Measurements from ENCODE around the gene JMJD8. TPM values are rescaled to one million over a fixed set of nuclear protein-coding genes. Genes with fewer than 3 reads are reported as not detected.

Gene JMJD8
- total RNA-seq, 4 donors from 2014 or later: 22.8 to 81.8 (median 41.0) TPM

DNA sequence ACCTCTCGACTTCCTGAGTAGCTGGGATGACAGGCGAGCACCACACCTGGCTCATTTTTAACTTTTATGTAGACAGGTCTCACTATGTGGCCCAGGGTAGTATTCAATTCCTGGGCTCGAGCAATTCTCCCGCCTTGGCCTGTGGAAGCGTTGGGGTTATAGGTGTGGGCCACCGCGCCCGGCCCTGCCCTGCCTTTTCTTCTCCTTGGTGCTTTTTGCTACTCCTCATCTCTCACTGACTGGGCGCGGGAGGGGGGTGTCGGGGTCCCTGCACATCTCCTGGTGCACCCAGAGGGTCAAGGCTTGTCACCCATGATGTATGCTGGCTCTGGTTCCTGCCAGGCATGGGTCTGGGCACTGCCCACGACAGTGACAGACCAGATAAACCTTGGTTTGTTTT is 39.6 kb downstream of the JMJD8 start:
- Histone ChIP-seq H3K27me3 (no peaks in the 10 kb centered on the region), H3K4me1 (peaks cover 40 to 61% of the 10 kb centered on the region in 2 donors), H3K27ac (peak overlapping the region; percentile 87 to 97 (median 96)), H3K4me3 (no peak overlapping the region), H3K9me3 (no peaks in the 10 kb centered on the region), H3K36me3 (no peaks in the 10 kb centered on the region)
- no peak for DNase-seq
- no peak for TF ChIP-seq POLR2A (IDR thresholded peaks at IDR 0.05)
- no peak for TF ChIP-seq CTCF (IDR thresholded peaks at IDR 0.05 in 4 of 5, conservative IDR thresholded peaks at IDR 0.05 in 1 of 5)
- no peak for ATAC-seq
- in situ Hi-C loops (cut with MboI; ENCODE audit: low sequenced_read_pairs in 4 of 4): no loop called here
- intact Hi-C loops (cut with DNase I; ENCODE audit: low total_unique reads): loop anchor here (10.0 kb wide), 1 partner anchor 410 kb away; the partner anchor contains the start of gene FAM234A

DNA sequence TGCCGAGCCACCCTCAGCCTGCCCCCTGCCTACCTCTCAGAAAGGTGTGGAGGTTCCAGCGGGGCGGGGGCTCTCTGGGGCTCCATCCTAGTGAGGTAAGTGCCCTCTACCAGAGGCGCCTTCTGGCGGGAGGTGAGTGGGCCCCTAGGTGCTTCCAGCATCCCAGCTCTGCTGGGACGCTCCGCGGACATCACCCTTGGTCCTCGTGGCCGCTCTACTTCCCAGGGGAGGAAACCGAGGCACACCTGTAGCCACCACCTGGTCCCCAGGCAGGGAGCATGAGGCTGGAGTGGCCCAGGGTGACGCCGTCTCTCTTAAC is 41.1 kb downstream of the JMJD8 start:
- TF ChIP-seq POLR2A (IDR thresholded peaks at IDR 0.05) (no peak), CTCF (IDR thresholded peaks at IDR 0.05 in 4 of 5, conservative IDR thresholded peaks at IDR 0.05 in 1 of 5) (no peak)
- in situ Hi-C loops (cut with MboI; ENCODE audit: low sequenced_read_pairs in 4 of 4) (no loop called here), intact Hi-C loops (cut with DNase I; ENCODE audit: low total_unique reads) (loop anchor here (10.0 kb wide), 1 partner anchor 408 kb away; the partner anchor contains the start of gene FAM234A)
- H3K4me3 ChIP-seq: peak overlapping the region; percentile 55 to 81 (median 62)
- peaks cover 35 to 57% of the 10 kb centered on the region in 2 donors for H3K4me1 ChIP-seq
- peak overlapping the region; percentile 82 to 97 (median 92) for H3K27ac ChIP-seq
- no peaks in the 10 kb centered on the region for H3K27me3 ChIP-seq
- ATAC-seq (no peak), DNase-seq (no peak)
- H3K36me3 ChIP-seq: no peaks in the 10 kb centered on the region
- H3K9me3 ChIP-seq: no peaks in the 10 kb centered on the region

DNA sequence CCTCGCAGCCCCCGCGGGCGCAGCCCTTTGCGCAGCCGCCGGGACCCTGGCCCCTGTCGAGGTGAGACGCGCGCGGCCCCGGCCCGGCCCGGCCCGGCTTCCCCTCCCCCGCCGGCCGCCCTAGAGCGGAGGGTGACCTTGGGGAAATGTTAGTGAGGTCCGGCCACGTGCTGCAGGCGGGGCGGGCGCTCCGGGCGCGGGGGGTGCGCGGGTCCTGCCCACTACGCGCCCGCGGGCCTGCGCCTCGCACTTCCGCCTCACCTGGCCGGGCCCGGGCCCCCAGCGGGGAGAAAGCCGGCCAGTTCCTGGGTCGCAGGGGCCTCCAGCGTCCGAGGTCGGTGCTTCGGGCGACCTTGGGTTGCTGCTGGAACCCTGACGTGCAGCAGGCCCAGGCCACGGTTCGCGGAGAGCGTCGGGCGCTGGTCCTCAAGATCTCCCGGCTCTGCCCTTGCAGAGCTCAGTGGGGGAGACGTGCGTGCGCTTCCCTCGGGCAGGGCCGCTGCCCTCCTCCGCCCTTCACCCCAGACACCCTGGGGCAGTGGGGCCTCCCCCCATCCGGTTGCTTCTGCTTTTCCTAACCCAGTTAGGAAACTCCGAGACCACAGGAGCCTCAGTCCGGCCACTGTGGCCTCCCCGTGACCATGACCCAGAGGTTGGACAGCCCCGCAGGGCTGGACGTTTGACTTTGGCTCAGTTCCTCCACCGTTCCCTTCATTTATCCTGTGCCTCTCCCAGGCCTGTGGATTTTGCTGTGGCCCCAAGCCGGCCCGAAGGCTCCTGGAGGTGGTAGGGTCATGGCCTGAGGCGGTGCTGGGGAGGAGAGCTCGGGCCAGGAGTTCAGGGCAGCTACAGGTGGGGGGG is 41.7 kb downstream of the JMJD8 start:
- in situ Hi-C loops (cut with MboI; ENCODE audit: low sequenced_read_pairs in 4 of 4): no loop called here
- peak in 1 of 2 donors; percentile 76 for DNase-seq
- TF ChIP-seq CTCF (IDR thresholded peaks at IDR 0.05 in 4 of 5, conservative IDR thresholded peaks at IDR 0.05 in 1 of 5) (no peak), POLR2A (IDR thresholded peaks at IDR 0.05) (peak in 1 of 2 donors; percentile 66)
- Histone ChIP-seq H3K4me3 (peak overlapping the region; percentile 55 to 81 (median 62)), H3K4me1 (peaks cover 35 to 57% of the 10 kb centered on the region in 2 donors), H3K27me3 (no peaks in the 10 kb centered on the region), H3K36me3 (no peaks in the 10 kb centered on the region), H3K27ac (peak overlapping the region; percentile 82 to 97 (median 92)), H3K9me3 (no peaks in the 10 kb centered on the region)
- intact Hi-C loops (cut with DNase I; ENCODE audit: low total_unique reads): loop anchor here (10.0 kb wide), 1 partner anchor 408 kb away; the partner anchor contains the start of gene FAM234A
- peak; percentile 65 to 66 for ATAC-seq

DNA sequence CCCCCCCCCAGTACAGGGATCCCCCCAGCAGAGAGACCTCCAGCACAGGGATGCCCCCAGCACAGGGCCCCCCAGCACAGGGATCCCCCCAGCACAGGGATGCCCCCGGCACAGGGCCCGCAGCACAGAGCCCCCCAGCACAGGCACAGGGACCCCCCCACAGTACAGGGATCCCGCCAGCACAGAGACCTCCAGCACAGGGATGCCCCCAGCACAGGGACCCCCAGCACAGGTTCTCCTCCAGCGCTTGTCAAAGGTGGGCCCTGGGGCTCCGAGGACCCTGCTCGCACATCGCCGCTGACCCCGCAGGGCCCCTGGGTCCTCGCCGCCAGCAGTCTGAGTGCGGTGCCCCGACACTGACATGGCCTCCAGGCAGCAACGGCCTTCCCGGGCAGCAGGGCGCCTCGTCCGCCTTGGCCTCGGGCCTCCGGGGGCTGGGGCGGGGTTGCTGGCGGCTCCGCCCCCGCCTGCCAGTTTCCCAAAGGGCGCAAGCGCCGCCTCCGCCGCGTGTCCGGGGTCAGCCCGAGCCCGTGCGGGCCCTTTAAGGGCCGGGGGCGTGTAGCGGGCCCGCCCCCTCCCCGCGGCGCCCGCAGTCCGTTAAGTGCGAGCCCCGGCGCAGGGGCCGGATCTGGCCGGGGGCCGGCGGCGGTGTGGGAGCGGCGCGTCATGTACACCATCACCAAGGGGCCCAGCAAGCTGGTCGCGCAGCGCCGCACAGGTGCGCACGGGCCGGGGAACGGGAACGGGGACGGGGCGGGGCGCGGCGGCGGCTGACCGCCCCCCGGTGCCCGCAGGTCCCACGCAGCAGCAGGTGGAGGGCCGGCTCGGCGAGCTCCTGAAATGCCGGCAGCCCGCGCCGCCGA is 42.6 kb downstream of the JMJD8 start, which contains the start of gene MCRIP2:
Gene MCRIP2 (plus strand): TSS at position 503 of the 863 bp plus-strand sequence. CDS start 164 bp downstream, at position 667.
- Histone ChIP-seq H3K9me3 (no peaks in the 10 kb centered on the region), H3K4me1 (peaks cover 30 to 51% of the 10 kb centered on the region in 2 donors), H3K27me3 (no peaks in the 10 kb centered on the region), H3K36me3 (no peaks in the 10 kb centered on the region), H3K27ac (peak within 1 kb of the TSS; percentile 82 to 97 (median 92)), H3K4me3 (peak within 1 kb of the TSS; percentile 55 to 81 (median 62))
- TF ChIP-seq POLR2A (IDR thresholded peaks at IDR 0.05) (peak; percentile 96 to 98), CTCF (IDR thresholded peaks at IDR 0.05 in 4 of 5, conservative IDR thresholded peaks at IDR 0.05 in 1 of 5) (peak in 1 of 5 experiments; percentile 15)
- intact Hi-C loops (cut with DNase I; ENCODE audit: low total_unique reads): loop anchor here (10.0 kb wide), 1 partner anchor 407 kb away; the partner anchor contains the start of gene FAM234A
- ATAC-seq (peak; percentile 48 to 59), DNase-seq (peak; percentile 76 to 88)
- in situ Hi-C loops (cut with MboI; ENCODE audit: low sequenced_read_pairs in 4 of 4): no loop called here
